ENCODE measurements around the gene KRTAP4-8.
"Not testable (repeated sequence)": the region's sequence is repeated elsewhere in the genome, so short reads cannot be mapped to it uniquely, and the experiment has no call there.

Gene KRTAP4-8

DNA sequence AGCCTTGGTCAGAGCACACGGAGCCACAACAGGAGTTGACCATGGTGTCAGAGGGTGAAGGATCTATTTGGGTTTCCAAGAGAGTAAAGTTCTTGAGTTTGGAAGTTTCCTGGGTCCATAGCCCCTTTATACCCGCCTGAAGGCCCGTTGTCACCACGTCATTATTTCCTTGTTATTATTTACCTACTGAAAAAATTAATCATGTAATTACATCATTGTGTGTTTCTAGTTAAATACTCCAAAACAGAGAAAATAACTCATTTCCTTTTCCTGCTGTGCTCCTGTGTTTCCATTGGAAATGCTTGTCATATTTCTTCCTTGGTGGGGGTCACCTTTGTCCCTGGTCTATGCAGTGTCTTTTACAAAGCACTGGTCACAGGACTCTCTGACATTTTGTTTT is at the start of gene KRTAP4-8:
Gene KRTAP4-8, minus strand, starts transcription at position 101 of the 400 bp plus-strand sequence. Its CDS starts 58 bp downstream, at position 43.
- in situ Hi-C loops (cut with MboI; ENCODE audit: low sequenced_read_pairs), result no loop called here

DNA sequence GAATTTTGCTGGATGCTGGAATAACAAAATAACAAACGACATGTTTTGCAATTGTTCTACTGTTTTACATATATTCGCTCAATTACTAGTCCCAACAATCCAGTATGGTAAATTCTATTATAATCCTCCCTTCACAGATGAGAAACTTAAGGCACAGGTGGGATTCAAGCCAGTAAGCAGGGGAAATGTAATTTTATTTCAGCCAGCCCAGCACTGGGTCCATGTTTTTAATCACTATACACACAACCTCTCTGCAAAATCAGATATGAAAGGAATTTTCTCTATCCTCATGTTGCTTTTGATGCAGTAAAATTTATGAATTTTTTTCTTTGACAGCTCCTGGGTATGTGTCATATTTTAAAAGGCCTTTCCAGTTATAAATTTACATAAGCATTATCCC is 47.3 kb upstream of the KRTAP4-8 start:
- in situ Hi-C loops (cut with MboI; ENCODE audit: low sequenced_read_pairs), result no loop called here

DNA sequence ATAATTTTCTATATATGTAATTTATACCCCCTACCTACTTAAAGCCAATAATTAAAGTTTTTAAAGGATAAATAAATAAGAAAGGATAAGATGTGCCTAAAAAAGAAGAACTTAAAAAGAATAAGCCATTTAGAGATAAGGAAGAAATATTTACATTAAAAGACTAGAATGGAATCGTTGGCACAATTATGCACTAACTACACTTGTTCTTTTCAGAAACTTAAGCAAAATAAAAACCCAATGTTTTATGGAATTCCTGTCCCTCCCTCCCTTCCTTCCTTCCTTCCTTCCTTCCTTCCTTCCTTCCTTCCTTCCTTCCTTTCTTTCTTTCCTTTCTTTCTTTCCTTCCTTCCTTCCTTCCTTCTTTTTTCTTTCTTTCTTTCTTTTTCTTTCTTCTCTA is 46.9 kb upstream of the KRTAP4-8 start:
- in situ Hi-C loops (cut with MboI; ENCODE audit: low sequenced_read_pairs), result no loop called here

DNA sequence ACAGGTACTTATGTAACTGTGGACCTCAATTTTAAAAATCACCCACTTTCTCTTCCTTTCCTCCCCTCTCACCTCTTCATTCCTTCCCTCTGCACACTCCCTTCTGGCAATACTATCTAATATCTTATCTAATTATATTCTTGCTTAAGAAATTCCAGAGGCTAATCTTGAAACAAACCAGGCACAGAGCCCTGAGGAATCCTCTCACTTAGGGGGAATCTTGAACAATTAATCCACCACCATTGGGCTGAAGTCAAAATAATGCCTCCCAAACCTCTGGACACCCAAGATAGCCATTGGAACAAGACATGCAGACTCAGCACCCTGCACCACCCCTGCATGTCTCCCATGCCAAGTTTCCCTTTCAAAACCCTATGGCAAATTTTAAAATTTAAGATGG is 43.4 kb upstream of the KRTAP4-8 start:
- in situ Hi-C loops (cut with MboI; ENCODE audit: low sequenced_read_pairs), result no loop called here

DNA sequence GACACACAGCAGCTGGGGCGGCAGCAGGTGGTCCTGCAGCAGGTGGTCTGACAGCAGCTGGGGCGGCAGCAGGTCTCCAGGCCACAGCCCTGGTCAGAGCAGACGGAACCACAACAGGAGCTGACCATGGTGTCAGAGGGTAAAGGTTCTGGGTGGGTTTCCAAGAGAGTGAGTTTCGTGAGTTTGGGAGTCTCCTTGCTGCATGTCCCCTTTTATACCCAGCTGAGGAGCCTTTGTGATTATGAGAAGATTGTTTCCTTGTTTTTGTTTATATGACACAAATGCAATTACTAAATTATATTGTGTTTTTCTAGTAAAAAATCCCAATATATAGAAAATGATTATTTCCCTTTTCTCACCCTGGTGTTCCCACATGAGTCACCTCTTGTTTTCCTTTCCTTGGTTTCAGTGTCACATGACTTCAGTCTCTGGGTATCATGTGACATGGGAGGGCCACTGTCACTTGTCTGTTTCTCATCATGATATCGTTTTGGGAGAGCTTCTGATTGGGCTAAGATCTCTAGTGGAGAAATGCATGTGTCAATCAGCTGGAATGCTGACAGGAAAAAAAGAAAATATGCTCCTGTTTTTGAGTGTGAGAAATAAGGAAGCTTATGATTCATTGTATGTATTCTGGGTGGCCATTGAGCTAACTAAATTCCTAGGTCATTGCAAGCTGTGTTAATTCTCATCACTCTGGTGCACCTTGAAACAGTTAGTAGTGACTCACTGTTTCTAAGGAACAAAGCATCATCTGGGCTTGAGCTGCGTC is 42.6 kb upstream of the KRTAP4-8 start, which contains the start of gene KRTAP4-6:
Gene KRTAP4-6, minus strand, starts transcription at position 185 of the 772 bp plus-strand sequence. Its CDS starts 57 bp downstream, at position 128.
- in situ Hi-C loops (cut with MboI; ENCODE audit: low sequenced_read_pairs), result no loop called here

DNA sequence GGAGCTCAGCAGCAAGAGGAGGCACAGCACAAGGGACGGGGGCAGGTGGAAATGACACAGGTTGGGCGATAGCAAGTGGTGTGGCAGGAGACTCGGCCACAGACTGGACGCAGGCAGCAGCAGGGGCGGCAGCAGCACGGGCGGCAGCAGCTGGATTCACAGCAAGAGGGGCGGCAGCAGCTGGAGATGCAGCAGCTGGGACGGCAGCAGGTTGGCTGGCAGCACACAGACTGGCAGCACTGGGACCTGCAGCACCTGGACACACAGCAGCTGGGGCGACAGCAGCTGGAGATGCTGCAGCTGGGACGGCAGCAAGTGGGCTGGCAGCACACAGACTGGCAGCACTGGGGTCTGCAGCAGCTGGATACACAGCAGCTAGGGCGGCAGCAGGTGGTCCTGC is 41.9 kb upstream of the KRTAP4-8 start:
- in situ Hi-C loops (cut with MboI; ENCODE audit: low sequenced_read_pairs), result not testable (repeated sequence)

DNA sequence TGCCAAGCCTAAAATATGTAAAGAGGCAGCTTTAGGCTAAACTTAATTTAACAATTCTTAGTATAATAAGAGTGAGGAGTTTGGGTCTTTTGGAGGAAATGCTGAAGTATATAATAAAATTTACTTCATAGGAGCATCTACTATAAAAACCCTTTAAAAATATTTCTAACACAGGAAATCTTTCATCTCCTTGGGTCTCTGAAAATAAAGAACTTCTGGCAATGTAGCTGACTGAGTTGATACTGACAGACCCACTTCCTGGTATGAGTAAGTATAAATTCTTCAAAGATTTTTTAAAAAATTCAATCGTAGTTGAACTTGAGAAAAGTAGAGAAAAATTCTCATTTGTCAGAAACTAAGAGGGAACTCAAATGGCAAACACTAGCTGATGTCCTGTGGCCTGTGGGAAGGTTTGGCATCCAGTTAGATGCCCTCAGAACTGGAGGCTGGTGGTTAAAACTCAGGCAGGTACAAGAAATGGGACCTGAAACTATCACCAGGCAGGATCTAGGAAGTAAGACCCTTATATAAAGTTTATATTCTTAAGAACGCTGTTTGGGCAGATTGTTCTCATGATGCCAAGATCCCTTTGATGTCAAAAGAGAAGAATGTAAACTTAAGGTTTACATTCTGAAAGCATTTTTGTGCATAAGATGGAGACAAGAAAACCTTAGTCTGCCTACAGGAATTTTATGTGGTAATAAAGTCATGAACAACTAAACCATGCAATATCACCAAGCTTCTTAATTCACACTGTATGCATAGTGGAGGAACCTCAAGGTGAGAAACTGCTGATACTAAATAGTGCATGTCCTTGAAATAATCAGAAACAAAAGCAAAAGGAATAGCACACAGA is 36.2 kb upstream of the KRTAP4-8 start:
- in situ Hi-C loops (cut with MboI; ENCODE audit: low sequenced_read_pairs), result no loop called here

DNA sequence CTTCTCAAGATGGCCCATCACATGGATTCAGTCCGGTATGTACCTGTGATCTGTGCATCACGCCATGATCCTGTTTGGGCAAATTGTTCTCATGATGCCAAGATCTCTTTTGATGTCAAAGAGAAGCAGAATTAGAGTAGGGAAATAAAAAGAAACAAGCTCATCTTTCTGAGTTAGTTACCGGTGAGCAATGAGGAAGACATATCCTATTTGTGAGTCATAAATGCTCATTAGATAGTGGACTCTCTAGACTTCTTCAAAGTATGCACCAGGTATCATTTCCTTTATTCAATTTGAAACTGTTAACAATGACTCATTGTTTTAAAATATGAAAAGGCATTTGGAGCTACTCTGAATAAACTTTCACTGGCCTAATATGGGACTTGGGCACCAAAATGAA is 34.0 kb upstream of the KRTAP4-8 start:
- in situ Hi-C loops (cut with MboI; ENCODE audit: low sequenced_read_pairs), result no loop called here

DNA sequence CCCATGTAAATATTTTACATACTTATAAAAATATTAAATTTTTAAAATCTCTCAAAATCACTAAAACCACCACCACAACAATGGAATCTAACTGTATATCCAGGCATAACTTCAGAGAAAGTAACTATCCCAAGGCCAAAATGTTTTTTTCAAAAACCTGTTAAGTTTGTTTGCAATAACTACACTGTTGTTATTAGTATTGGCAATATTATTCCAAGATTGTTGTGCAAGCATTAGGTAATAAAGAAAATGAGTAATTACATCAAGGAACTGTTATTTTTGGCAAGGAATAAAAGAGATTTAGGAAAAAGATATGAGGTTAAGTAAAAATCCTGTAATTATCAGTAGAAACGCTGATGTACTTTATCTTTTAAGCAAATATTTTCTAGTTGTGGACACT is 29.4 kb upstream of the KRTAP4-8 start:
- in situ Hi-C loops (cut with MboI; ENCODE audit: low sequenced_read_pairs), result no loop called here

DNA sequence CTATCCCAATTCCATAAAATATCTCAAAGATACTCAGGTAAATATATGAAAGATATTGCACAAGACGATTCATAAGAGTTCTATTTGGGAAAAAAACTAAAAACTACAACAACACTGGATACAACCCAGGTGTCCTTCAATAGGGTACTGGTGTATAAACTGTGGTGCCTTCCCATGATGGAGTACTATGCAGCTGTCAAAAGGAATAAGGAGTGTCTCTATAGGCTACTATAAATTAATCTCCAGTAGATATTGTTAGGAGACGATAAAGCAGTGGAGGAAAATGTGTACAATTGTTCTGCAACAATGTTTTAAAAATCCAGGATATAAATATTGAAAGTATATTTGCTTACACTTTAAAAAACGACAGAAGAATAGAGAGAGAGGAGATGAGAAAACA is 28.5 kb upstream of the KRTAP4-8 start:
- in situ Hi-C loops (cut with MboI; ENCODE audit: low sequenced_read_pairs), result no loop called here

DNA sequence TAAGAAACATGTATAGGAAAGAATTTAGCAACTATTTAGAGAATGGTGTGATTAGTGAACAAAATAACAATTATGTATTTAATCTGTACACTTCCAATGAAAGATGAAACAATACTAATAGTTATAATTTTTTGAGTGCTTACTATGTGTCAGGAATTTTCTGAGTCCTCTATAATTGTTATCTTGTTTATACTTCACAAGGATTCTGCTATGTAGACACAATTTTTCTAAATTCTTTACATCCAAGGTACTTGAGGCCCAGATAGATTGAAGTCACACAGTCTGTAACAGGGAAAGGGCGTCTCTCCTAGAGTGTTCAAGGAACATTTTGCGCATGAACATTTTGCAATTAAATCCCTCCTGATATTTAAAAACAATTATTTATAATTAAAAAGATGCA is 27.1 kb upstream of the KRTAP4-8 start:
- in situ Hi-C loops (cut with MboI; ENCODE audit: low sequenced_read_pairs), result no loop called here

DNA sequence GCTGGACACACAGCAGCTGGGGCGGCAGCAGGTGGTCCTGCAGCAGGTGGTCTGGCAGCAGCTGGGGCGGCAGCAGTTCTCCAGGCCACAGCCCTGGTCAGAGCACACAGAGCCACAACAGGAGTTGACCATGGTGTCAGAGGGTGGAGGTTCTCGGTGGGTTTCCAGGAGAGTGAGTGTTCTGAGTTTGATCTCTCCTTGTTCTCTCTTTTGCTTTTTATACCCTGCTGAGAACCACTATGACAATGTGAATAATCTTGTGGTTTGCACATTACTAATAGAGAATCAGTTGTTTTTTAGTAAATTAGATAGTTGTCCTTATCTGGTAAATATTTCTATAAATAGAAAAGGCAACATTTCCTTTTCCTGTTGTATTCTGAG is 26.0 kb upstream of the KRTAP4-8 start, which contains the start of gene KRTAP4-12:
Gene KRTAP4-12, minus strand, starts transcription at position 192 of the 381 bp plus-strand sequence. Its CDS starts 60 bp downstream, at position 132.
- in situ Hi-C loops (cut with MboI; ENCODE audit: low sequenced_read_pairs), result not testable (repeated sequence)

DNA sequence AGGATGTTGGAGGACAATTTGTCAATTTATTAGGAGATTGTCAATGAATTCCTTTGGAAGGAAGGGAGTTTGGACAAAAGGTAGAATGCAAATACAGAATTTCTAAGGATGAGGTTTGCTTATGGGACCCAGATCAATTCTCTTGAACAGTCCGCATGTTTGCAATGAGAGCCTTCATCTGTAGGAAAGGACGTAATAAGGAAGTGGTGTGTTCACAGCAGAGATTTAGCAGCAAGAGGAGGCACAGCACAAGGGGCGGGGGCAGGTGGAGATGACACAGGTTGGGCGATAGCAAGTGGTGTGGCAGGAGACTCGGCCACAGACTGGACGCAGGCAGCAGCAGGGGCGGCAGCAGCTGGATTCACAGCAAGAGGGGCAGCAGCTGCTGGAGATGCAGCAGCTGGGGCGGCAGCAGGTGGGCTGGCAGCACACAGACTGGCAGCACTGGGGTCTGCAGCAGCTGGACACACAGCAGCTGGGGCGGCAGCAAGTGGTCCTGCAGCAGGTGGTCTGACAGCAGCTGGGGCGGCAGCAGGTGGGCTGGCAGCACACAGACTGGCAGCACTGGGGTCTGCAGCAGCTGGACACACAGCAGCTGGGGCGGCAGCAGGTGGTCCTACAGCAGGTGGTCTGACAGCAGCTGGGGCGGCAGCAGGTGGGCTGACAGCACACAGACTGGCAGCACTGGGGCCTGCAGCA is 25.5 kb upstream of the KRTAP4-8 start:
- in situ Hi-C loops (cut with MboI; ENCODE audit: low sequenced_read_pairs), result not testable (repeated sequence)

DNA sequence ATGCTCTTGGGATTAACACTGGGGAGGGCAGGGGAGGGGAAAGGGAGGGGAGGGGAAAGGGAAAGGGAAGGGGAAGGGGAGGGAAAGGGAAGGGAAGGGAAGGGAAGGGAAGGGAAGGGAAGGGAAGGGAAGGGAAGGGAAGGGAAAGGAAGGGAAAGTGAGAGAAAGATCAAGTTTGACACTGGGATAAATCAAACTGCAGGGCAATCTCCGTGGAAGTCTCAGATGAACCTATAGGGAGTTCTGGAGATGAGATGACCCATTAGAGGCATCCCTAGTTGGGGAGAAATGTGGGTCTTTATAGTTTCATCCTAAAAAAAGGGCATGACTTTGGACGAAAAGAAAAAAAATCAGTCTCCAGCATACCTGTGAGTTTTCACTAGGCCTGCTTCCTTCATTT is 23.8 kb upstream of the KRTAP4-8 start:
- in situ Hi-C loops (cut with MboI; ENCODE audit: low sequenced_read_pairs), result no loop called here

DNA sequence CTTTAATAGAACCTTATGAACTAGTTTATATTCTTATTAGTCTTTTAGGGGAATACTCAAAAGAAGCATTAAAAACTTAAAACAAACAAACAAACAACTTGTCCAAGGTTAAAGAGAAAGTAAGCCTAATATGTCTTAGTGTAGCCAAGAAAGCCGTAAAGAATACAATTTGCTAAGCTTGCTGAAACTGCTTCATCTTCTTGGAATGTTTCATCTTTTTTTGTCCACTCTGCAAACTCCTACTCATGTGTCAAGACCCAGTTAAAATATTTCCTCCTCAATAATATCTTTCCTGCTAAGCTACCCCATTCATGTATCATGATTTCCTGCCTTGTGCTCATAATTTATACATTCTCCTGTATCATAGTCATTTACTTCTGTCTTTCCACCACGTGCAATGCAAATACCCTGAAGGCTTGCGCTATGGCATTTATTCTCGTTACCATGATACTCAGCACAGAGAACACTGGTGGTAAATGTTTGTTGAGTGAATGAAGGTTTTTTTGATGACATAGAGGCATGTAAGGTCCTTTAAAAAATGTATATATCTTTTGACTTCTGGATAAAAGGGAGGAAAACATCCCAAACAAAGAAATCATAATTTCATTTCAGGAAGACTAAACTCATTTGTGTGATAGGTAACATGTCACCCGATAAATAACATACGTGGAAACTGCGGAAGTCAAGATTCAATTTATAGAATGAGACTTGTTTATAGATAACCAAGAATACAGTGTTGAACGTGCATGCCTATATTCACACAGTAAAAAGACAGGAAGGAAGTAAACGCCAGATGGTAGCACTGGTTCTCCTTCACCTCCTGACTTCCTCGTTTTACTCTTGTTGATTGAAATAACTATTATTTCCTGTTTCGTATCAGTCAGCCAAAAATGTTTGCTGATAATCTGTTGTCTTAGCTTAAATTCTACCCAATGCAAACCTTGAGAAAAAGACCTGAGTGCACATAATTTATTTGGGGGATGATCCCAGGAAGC is 22.1 kb upstream of the KRTAP4-8 start:
- in situ Hi-C loops (cut with MboI; ENCODE audit: low sequenced_read_pairs), result not testable (repeated sequence)

DNA sequence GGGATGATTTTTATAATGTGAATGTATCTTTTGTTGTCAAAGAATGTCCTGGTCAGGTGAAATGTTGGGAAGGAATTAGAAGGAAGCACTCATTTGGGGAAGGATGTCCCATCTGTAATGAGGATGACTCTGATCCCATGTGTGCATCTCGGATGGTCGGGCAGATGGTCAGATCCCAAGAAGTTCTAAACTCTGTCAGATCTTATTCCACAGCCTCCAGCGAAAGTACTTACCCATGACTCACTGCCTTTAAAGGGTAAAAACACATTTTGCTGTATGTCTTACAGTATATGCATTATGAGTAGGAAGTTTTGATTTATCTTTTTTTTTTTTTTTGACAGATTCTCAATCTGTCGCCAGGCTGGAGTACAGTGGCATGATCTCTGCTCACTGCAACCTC is 20.8 kb upstream of the KRTAP4-8 start:
- in situ Hi-C loops (cut with MboI; ENCODE audit: low sequenced_read_pairs), result no loop called here

DNA sequence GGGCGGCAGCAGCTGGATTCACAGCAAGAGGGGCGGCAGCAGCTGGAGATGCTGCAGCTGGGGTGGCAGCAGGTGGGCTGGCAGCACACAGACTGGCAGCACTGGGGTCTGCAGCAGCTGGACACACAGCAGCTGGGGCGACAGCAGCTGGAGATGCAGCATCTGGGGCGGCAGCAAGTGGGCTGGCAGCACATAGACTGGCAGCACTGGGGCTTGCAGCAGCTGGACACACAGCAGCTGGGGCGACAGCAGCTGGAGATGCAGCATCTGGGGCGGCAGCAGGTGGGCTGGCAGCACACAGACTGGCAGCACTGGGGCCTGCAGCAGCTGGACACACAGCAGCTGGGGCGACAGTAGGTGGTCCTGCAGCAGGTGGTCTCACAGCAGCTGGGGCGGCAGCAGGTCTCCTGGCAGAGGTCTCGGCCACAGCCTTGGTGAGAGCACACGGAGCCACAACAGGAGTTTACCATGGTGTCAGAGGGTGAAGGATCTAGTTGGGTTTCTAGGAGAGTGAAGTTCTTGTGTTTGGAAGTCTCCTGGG is 20.0 kb upstream of the KRTAP4-8 start, which contains the start of gene KRTAP4-11:
Gene KRTAP4-11, minus strand, starts transcription at position 528 of the 541 bp plus-strand sequence. Its CDS starts 58 bp downstream, at position 470.
- in situ Hi-C loops (cut with MboI; ENCODE audit: low sequenced_read_pairs), result not testable (repeated sequence)

DNA sequence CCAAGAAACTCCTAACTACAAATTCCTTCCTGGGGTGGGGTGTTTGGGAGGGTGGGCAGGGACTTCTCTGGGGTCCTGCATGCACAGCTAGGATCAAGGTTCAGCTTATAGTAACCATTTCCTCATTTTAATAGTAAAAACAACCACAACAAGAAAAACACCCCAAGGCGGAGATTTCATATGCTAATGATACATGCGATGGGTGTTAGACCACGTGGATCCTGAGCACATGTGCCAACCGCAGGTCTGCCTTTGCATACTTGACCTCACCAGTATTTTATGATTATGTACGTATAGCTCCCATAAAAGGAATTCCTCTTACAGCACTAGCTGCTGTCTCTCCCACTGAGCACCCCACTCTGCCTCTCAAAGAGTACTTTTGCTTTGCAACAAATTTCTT is 18.4 kb upstream of the KRTAP4-8 start:
- in situ Hi-C loops (cut with MboI; ENCODE audit: low sequenced_read_pairs), result no loop called here

DNA sequence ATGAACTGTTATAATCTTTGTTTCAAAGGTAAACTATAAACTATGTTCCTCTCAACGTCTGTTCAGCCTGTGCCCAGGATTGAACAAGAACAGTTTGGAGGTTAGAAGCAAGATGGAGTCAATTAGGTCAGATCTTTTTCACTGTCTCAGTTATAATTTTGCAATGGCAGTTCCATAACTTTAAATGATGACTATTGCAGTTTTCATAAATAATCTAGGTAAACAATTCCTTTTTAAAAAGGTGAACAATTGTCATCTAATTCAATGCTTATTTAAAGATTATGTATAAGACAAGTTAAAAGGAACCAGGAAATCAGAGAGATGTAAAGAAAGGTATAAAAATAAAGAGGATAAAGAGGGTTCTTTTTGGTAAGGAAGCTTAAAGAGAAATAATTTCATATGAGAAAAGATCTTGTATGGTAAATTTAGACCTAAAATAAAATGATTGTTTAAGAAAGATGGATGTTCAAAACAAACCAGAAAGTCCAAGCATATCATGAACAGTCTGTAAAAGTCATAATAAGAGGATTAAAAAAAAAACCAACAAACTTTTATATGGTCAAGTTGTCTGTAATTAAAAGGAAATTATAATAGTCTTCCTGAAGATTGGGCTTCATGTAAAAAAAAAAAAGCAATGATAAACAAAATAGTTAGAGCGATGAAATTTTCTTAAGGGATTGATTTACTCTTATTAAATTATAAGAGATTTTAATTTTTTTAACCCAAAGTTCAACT is 13.4 kb upstream of the KRTAP4-8 start:
- in situ Hi-C loops (cut with MboI; ENCODE audit: low sequenced_read_pairs), result no loop called here
